Activated CD4-positive, alpha-beta memory T cell treated with anti-CD3 and anti-CD28 coated beads, Interleukin-2, amount 10 ng/mL, durations not matched to agents 7 days and 5 days (primary cell): ENCODE results near the gene RAPGEFL1. TPM values are rescaled to one million over a fixed set of nuclear protein-coding genes. Genes with fewer than 3 reads are reported as not detected.
"Not testable (repeated sequence)": the region's sequence is repeated elsewhere in the genome, so short reads cannot be mapped to it uniquely, and the experiment has no call there.

Experiments used
- CTCF ChIA-PET: fragments of 350-600 bp; sonication (Branson Sonifier 250); formaldehyde crosslinking; loops from one replicate; lab custom pipeline; 2021; ENCODE audit warnings: antibody characterized with exemption, inconsistent platforms; lab: Charles Lee
- POLR2A ChIA-PET: fragments of 350-600 bp; sonication (Branson Sonifier 250); formaldehyde crosslinking; loops from one replicate; lab custom pipeline; 2021; ENCODE audit warnings: antibody characterized with exemption; lab: Charles Lee
- DNase-seq: peaks from one replicate; pipeline ENCODE4 v3.0.0-alpha.2; 2020
- H3K27ac Mint-ChIP-seq: one replicate; pipeline ENCODE4 v1.8.0; 2021; ENCODE audit warnings: mild to moderate bottlenecking, mixed read lengths
- H3K27me3 Mint-ChIP-seq: one replicate; pipeline ENCODE4 v1.8.0; 2021; ENCODE audit warnings: mixed read lengths
- H3K36me3 Mint-ChIP-seq: one replicate; pipeline ENCODE4 v1.8.0; 2021; ENCODE audit warnings: low read depth, mixed read lengths
- H3K4me1 Mint-ChIP-seq: one replicate; pipeline ENCODE4 v1.8.0; 2021; ENCODE audit warnings: mixed read lengths
- H3K4me3 Mint-ChIP-seq: one replicate; pipeline ENCODE4 v1.8.0; 2021; ENCODE audit warnings: mild to moderate bottlenecking, mixed read lengths
- H3K9me3 Mint-ChIP-seq: one replicate; pipeline ENCODE4 v1.8.0; 2021; ENCODE audit warnings: mixed read lengths
- total RNA-seq, 2 experiments: library from RNA; stranded (reverse); gene quantifications; one replicate each; pipeline ENCODE4 v1.2.3, GENCODE V29; 2021

Gene RAPGEFL1
- 1 to 10 TPM; 4.7 to 6.0 TPM for total RNA-seq

- H3K36me3 Mint-ChIP-seq, result peaks cover 26% of the 10 kb centered on the region
- H3K9me3 Mint-ChIP-seq, result no peaks in the 10 kb centered on the region
- ChIA-PET POLR2A (interaction anchor here (0.8 to 1.1 kb wide), 5 partner anchors 9 to 387 kb away, joined by 3 to 4 read pairs (median 3); no protein-coding TSS in a partner anchor), CTCF (interaction anchor here (4.7 kb wide), 1 partner anchor 9 kb away, joined by 14 read pairs; no protein-coding TSS in a partner anchor)
- DNase-seq, result peak; percentile 84
- no peak within 1 kb of the TSS for H3K27ac Mint-ChIP-seq
- H3K4me1 Mint-ChIP-seq, result peaks cover 7% of the 10 kb centered on the region
- H3K27me3 Mint-ChIP-seq, result no peaks in the 10 kb centered on the region
- H3K4me3 Mint-ChIP-seq, result peak within 1 kb of the TSS; percentile 30
These were observed at the start of gene RAPGEFL1 for GRCh38 chr17:40177275-40177874. TSS of gene RAPGEFL1 (plus strand) at chr17:40177470. CDS start at chr17:40177862, 392 bp downstream.

- ChIA-PET CTCF (interaction anchor here (1.2 to 1.3 kb wide), 2 partner anchors 16 to 39 kb away, joined by 3 to 6 read pairs; no protein-coding TSS in a partner anchor), POLR2A (interaction anchor here (1.0 to 1.3 kb wide), 2 partner anchors 11 to 26 kb away, joined by 3 read pairs; partner anchors contain the start of gene CASC3)
- no peak for DNase-seq
- Mint-ChIP-seq H3K36me3 (peaks cover 82% of the 10 kb centered on the region), H3K4me1 (peaks cover 19% of the 10 kb centered on the region), H3K27ac (no peak overlapping the region), H3K9me3 (no peaks in the 10 kb centered on the region), H3K4me3 (no peak overlapping the region), H3K27me3 (no peaks in the 10 kb centered on the region)
These were observed 47.8 kb upstream of the RAPGEFL1 start for GRCh38 chr17:40129498-40129897.

DNA sequence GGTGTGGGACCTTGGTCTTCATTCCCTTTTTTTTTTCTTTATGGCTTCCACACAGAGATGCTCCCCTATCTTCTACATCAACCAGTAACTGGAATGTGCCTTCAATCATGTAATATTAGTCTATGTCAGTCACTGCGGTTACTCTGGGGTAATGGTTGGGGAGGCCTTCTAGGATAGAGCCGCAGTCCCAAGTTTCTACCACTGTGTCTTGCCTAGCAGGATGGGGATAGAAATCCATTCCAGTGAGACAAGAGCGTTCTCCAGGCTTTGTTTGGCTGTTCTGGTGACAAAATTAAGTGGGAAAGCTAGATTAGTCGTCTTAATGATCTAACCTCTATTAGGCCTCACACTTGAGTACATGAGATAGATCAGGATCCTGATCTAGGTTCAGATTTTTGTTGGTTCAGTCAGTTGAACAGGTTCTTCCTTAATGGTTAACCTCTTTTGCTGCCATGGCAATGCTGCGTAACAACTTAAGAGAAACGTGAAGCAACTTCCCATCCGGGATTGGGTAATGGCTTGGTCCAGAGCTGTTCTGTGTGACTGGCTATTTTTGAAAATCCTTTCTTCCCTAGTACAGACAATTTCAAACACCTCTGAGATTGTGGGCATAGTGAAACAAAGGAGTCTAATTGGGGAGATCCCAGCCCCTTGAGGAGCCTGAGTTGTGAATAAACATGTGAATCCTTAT is 46.8 kb upstream of the RAPGEFL1 start:
- CTCF ChIA-PET, result interaction anchor here (1.0 kb wide), 1 partner anchor 17 kb away, joined by 3 read pairs; no protein-coding TSS in a partner anchor
- DNase-seq, result no peak
- peak overlapping the region; percentile 23 for H3K27ac Mint-ChIP-seq
- POLR2A ChIA-PET, result no interaction called here
- H3K4me1 Mint-ChIP-seq, result peaks cover 12% of the 10 kb centered on the region
- H3K36me3 Mint-ChIP-seq, result peaks cover 86% of the 10 kb centered on the region
- no peak overlapping the region for H3K4me3 Mint-ChIP-seq
- no peaks in the 10 kb centered on the region for H3K27me3 Mint-ChIP-seq
- no peaks in the 10 kb centered on the region for H3K9me3 Mint-ChIP-seq

- ChIA-PET POLR2A (interaction anchor here (1.8 to 4.1 kb wide), 2 partner anchors 8 to 11 kb away, joined by 4 to 43 read pairs; partner anchors contain the start of gene MSL1), CTCF (interaction anchor here (0.7 to 1.2 kb wide), 3 partner anchors 10 to 67 kb away, joined by 3 to 4 read pairs (median 3); no protein-coding TSS in a partner anchor)
- Mint-ChIP-seq H3K27ac (no peak overlapping the region), H3K4me3 (no peak overlapping the region), H3K36me3 (peaks cover 85% of the 10 kb centered on the region), H3K9me3 (no peaks in the 10 kb centered on the region), H3K27me3 (no peaks in the 10 kb centered on the region), H3K4me1 (peaks cover 9% of the 10 kb centered on the region)
- no peak for DNase-seq
These were observed 43.1 kb upstream of the RAPGEFL1 start for GRCh38 chr17:40134184-40134583.

DNA sequence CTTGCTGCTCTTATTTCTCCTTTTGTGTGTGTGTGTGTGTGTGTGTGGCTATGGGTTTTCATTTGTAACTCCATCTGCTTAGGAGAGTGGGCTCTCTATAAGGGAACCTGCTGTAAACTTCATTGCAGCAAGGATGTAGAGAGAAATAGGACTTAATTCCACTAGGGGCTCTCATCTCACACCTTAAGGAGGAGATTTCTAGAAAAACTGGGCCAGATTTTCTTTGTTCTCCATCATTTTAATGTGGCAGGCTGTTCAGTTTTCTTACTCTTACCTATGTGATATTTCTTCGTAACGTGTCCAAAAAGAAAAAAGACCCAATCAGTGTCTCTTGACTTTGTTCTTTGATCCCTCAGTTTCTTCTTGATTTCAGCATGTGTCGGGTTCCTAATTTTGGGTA is 41.5 kb upstream of the RAPGEFL1 start:
- Mint-ChIP-seq H3K36me3 (peaks cover 72% of the 10 kb centered on the region), H3K4me3 (no peak overlapping the region), H3K27ac (peak overlapping the region; percentile 8), H3K4me1 (peaks cover 14% of the 10 kb centered on the region), H3K9me3 (no peaks in the 10 kb centered on the region), H3K27me3 (no peaks in the 10 kb centered on the region)
- POLR2A ChIA-PET, result interaction anchor here (1.6 to 4.1 kb wide), 2 partner anchors 12 kb away, joined by 7 to 43 read pairs; partner anchors contain the start of gene MSL1
- CTCF ChIA-PET, result no interaction called here
- no peak for DNase-seq

DNA sequence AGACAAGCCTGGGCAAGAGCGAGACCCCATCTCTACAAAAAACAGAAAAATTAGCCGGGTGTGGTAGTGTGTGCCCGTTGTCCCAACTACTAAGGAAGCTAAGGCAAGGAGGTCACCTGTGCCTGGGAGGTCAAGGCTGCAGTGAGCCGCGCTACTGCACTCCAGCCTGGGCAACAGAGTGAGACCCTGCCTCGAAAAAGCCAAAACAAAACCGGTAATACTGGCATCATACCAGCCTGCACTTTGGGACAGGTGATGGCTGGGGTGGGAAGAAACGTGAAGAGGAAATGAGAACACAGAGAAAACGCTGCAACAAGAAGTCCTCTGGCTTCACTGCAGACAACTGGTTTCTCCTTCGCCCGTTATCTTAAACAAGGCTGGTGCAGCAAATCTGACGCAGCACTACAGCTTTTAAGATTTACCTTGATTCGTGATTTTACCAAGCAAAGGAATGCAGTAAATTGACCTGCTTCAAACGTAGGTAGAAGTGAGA is 37.7 kb upstream of the RAPGEFL1 start:
- Mint-ChIP-seq H3K4me3 (peak overlapping the region; percentile 82), H3K9me3 (no peaks in the 10 kb centered on the region), H3K27me3 (no peaks in the 10 kb centered on the region), H3K27ac (peak overlapping the region; percentile 94), H3K36me3 (peaks cover 51% of the 10 kb centered on the region), H3K4me1 (peaks cover 29% of the 10 kb centered on the region)
- CTCF ChIA-PET, result interaction anchor here (1.0 to 3.8 kb wide), 9 partner anchors 17 to 79 kb away, joined by 3 to 16 read pairs (median 5); partner anchors contain the start of genes THRA and WIPF2
- POLR2A ChIA-PET, result interaction anchor here (0.6 to 4.1 kb wide), 27 partner anchors 8 to 363 kb away, joined by 3 to 66 read pairs (median 5); partner anchors contain the start of genes MED24, MSL1, NR1D1 and PSMD3
- DNase-seq, result no peak

DNA sequence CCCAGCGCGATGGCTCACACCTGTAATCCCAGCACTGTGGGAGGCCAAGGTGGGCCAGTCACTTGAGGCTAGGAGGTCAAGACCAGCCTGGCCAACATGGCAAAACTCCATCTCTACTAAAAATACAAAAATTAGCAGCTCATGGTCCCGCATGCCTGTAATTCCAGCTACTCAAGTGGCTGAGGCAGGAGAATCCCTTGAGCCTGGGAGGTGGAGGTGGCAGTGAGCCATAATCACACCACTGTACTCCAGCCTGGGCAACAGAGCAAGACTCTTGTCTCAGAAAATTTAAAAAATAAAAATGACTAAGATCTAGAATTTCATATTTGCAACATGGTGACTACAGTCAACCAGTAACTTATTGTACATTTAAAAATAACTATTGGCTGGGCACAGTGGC is 34.1 kb upstream of the RAPGEFL1 start:
- DNase-seq, H3K27me3 Mint-ChIP-seq, H3K4me3 Mint-ChIP-seq, H3K27ac Mint-ChIP-seq, H3K9me3 Mint-ChIP-seq: not testable (repeated sequence)
- peaks cover 39% of the 10 kb centered on the region for H3K4me1 Mint-ChIP-seq
- H3K36me3 Mint-ChIP-seq, result peaks cover 44% of the 10 kb centered on the region
- ChIA-PET POLR2A (interaction anchor here (1.0 to 1.3 kb wide), 3 partner anchors 19 to 48 kb away, joined by 3 to 5 read pairs (median 4); no protein-coding TSS in a partner anchor), CTCF (interaction anchor here (1.1 kb wide), 1 partner anchor 30 kb away, joined by 6 read pairs; no protein-coding TSS in a partner anchor)

DNA sequence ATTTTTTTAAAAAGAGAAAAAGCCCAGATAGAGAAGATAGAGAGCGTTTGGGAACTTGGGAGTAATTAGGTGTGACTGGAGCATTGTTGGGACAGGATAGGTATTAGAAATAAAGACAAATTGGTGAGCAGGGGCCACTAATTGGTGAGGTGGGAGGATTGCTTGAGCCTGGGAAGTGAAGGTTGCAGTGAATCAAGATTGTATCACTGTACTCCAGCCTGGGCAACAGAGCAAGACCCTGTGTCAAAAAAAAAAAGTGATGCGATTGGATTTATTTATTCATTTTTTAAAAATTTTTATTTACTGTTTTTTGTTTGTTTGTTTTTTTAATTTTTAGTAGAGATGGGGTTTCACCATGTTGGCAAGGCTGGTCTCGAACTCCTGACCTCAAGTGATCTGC is 31.8 kb upstream of the RAPGEFL1 start:
- DNase-seq, result no peak
- Mint-ChIP-seq H3K4me3 (no peak overlapping the region), H3K36me3 (peaks cover 58% of the 10 kb centered on the region), H3K27me3 (no peaks in the 10 kb centered on the region), H3K27ac (no peak overlapping the region), H3K4me1 (peaks cover 41% of the 10 kb centered on the region), H3K9me3 (no peaks in the 10 kb centered on the region)
- CTCF ChIA-PET, result interaction anchor here (1.6 kb wide), 1 partner anchor 132 kb away, joined by 4 read pairs; no protein-coding TSS in a partner anchor
- POLR2A ChIA-PET, result interaction anchor here (1.8 kb wide), 1 partner anchor 11 kb away, joined by 4 read pairs; no protein-coding TSS in a partner anchor

DNA sequence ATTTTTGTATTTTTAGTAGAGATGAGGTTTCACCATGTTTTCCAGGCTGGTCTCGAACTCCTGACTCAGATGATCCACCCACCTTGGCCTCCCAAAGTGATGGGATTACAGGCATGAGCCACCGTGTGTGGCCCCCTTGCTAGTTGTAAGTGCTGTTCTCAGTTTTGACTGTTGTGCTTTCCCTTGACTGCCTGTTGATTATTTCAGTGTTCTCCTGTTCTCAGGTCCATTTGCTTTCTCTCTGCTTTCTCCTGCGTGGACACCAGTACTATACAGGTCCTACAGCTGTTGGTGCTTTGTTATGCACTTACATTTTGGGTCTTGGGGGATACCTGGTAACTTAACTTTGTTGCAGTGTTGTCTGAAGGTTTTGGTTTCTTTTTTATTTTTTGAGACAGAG is 28.7 kb upstream of the RAPGEFL1 start:
- Mint-ChIP-seq H3K4me3 (no peak overlapping the region), H3K36me3 (peaks cover 55% of the 10 kb centered on the region), H3K27me3 (no peaks in the 10 kb centered on the region), H3K27ac (no peak overlapping the region), H3K4me1 (peaks cover 37% of the 10 kb centered on the region), H3K9me3 (no peaks in the 10 kb centered on the region)
- ChIA-PET POLR2A (interaction anchor here (0.6 to 1.7 kb wide), 3 partner anchors 10 to 178 kb away, joined by 4 to 5 read pairs (median 4); no protein-coding TSS in a partner anchor), CTCF (interaction anchor here (1.0 to 2.2 kb wide), 6 partner anchors 20 to 123 kb away, joined by 3 to 7 read pairs (median 4); no protein-coding TSS in a partner anchor)
- DNase-seq, result no peak

DNA sequence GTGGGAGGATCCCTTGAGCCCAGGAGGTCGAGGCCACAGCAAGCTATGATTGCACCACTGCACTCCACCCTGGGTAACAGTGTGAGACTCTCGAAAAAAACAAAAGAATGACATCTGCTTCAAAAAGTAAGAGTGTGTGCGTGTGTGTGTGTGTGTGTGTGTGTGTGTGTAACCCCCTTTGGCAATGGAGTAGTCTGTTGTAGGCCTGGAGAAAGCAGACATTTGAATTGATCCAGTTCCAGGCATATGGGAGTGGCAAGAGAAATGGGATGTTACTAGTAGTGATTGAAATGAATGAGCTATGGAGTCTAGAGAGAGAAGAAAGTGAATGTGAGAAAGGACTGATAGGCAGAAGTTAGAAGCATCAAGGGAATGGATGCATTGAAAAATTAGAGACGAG is 27.0 kb upstream of the RAPGEFL1 start:
- DNase-seq, result no peak
- ChIA-PET POLR2A (interaction anchor here (1.7 to 3.1 kb wide), 2 partner anchors 10 to 27 kb away, joined by 5 to 15 read pairs; partner anchors contain the start of gene CASC3), CTCF (interaction anchor here (0.6 kb wide), 1 partner anchor 1203 kb away, joined by 3 read pairs; no protein-coding TSS in a partner anchor)
- Mint-ChIP-seq H3K36me3 (peaks cover 64% of the 10 kb centered on the region), H3K9me3 (no peaks in the 10 kb centered on the region), H3K27ac (no peak overlapping the region), H3K27me3 (no peaks in the 10 kb centered on the region), H3K4me1 (peaks cover 44% of the 10 kb centered on the region), H3K4me3 (no peak overlapping the region)

GRCh38 chr17:40151414-40151963 is 25.8 kb upstream of the RAPGEFL1 start:
- DNase-seq, result no peak
- CTCF ChIA-PET, result interaction anchor here (0.7 to 2.2 kb wide), 6 partner anchors 10 to 124 kb away, joined by 3 to 13 read pairs (median 4); partner anchors contain the start of gene CASC3
- H3K36me3 Mint-ChIP-seq, result peaks cover 65% of the 10 kb centered on the region
- no peaks in the 10 kb centered on the region for H3K27me3 Mint-ChIP-seq
- no peak overlapping the region for H3K4me3 Mint-ChIP-seq
- no peak overlapping the region for H3K27ac Mint-ChIP-seq
- H3K9me3 Mint-ChIP-seq, result no peaks in the 10 kb centered on the region
- POLR2A ChIA-PET, result interaction anchor here (1.3 to 3.1 kb wide), 4 partner anchors 11 to 38 kb away, joined by 4 to 15 read pairs (median 6); partner anchors contain the start of genes CASC3 and MSL1
- peaks cover 40% of the 10 kb centered on the region for H3K4me1 Mint-ChIP-seq
